ENCODE measurements around the gene ATP2A3.

The ATP2A3 gene

GRCh38 chr17:3962217-3962964 is 1.8 kb downstream of the ATP2A3 start:
- H3K27me3 ChIP-seq (ENCODE audit: control insufficient read depth, insufficient read depth, low read length, poor library complexity, severe bottlenecking), result peaks cover 51% of the 10 kb centered on the region
- no peak overlapping the region for H3K27ac ChIP-seq (ENCODE audit: insufficient read depth, low read depth, low read length, poor library complexity, severe bottlenecking)
- no peak overlapping the region for H3K4me3 ChIP-seq (ENCODE audit: insufficient read depth, low read depth, low read length)
- no peaks in the 10 kb centered on the region for H3K36me3 ChIP-seq (ENCODE audit: control insufficient read depth, insufficient read depth, low read length)
- 87 to 89% methylated on average over 11 of the region's 11 CpGs for WGBS, 2 experiments
- peaks cover 11% of the 10 kb centered on the region for H3K4me1 ChIP-seq (ENCODE audit: control insufficient read depth, insufficient read depth, low read length)
- H3K9me3 ChIP-seq (ENCODE audit: control insufficient read depth, low read length), result no peaks in the 10 kb centered on the region

DNA sequence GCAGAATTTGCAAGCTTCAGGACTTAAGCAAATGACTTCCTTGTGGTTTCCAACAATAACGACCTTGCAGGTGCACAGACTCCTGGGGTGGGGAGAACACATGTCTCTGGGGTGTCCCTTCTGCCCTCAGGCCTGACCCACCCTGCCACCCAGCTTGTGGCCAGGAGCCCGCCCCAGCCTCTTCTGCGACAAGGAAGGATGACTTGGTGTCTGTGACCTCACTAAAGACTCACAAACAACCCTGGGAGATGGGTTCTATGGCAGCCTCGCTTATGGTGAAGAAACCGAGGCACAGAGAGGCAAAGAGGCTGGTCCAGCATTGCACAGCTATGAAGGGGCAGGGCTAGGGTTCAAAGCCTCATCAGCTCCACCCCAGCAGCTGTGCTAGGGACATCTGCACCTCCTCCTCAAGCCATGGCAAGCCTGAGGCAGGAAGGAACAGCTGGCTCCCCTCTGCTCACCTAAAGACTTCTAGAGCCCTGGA is 2.6 kb downstream of the ATP2A3 start:
- H3K9me3 ChIP-seq (ENCODE audit: control insufficient read depth, low read length), result no peaks in the 10 kb centered on the region
- WGBS, 2 experiments, result 76 to 79% methylated on average over 5 of the region's 5 CpGs
- no peak overlapping the region for H3K27ac ChIP-seq (ENCODE audit: insufficient read depth, low read depth, low read length, poor library complexity, severe bottlenecking)
- peaks cover 16% of the 10 kb centered on the region for H3K4me1 ChIP-seq (ENCODE audit: control insufficient read depth, insufficient read depth, low read length)
- H3K27me3 ChIP-seq (ENCODE audit: control insufficient read depth, insufficient read depth, low read length, poor library complexity, severe bottlenecking), result peaks cover 51% of the 10 kb centered on the region
- H3K36me3 ChIP-seq (ENCODE audit: control insufficient read depth, insufficient read depth, low read length), result no peaks in the 10 kb centered on the region
- no peak overlapping the region for H3K4me3 ChIP-seq (ENCODE audit: insufficient read depth, low read depth, low read length)

DNA sequence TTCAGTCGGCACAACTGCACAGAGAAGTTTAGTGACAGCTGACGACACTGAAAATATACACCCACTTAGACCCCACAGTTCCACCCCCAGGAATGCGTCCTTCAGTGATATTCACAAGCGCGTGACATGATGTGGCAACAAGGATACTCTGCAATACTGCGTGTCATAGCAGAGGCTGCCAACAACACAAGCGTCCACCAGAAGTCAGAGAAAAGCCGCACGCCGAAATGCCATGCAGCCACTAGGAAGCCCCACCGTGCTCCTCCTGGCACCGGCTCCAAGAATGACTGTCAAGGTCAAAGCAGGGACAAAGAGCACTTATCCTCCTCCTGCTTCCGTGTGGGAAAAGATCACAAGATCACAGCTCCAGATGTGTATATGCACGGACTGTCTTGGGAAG is 3.5 kb downstream of the ATP2A3 start:
- Histone ChIP-seq H3K27me3 (ENCODE audit: control insufficient read depth, insufficient read depth, low read length, poor library complexity, severe bottlenecking) (peaks cover 51% of the 10 kb centered on the region), H3K27ac (ENCODE audit: insufficient read depth, low read depth, low read length, poor library complexity, severe bottlenecking) (no peak overlapping the region), H3K9me3 (ENCODE audit: control insufficient read depth, low read length) (no peaks in the 10 kb centered on the region), H3K36me3 (ENCODE audit: control insufficient read depth, insufficient read depth, low read length) (no peaks in the 10 kb centered on the region), H3K4me3 (ENCODE audit: insufficient read depth, low read depth, low read length) (no peak overlapping the region), H3K4me1 (ENCODE audit: control insufficient read depth, insufficient read depth, low read length) (peaks cover 22% of the 10 kb centered on the region)
- WGBS, 2 experiments, result 88 to 89% methylated on average over 14 of the region's 14 CpGs

DNA sequence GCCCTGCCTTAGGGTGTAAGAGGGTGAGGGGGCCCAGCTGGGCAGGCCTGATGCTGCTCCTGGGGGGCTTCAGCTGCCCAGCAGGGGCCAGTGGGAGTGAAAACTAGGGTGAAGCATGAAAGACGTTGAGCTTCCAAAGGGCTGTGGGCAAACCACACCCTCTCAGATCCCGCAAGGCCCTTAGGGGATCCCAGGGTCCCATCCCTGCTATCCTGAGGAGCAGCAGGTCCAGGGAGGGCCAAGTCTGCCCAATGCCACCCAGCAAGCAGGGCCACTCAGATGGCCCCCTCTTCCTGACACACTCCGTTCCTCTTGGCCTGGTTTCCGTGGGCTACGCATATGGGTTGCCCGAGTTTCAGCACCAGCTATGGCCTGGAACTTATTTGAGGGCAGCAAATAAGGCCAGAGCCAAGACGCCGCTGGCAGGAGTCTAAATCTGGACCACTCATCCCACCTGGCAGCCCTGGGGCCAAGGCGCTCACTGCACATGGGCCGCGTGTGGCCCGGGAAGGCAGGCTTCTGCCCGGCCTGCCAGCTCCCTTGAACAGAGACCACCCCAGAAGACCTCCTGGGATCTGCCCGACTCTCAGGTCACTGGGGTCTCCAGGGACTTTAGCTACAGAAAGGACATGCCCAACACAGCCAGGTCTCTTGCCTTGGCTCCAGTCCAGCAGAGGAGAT is 4.2 kb downstream of the ATP2A3 start:
- Histone ChIP-seq H3K27me3 (ENCODE audit: control insufficient read depth, insufficient read depth, low read length, poor library complexity, severe bottlenecking) (peaks cover 45% of the 10 kb centered on the region), H3K9me3 (ENCODE audit: control insufficient read depth, low read length) (no peaks in the 10 kb centered on the region), H3K4me1 (ENCODE audit: control insufficient read depth, insufficient read depth, low read length) (peaks cover 16% of the 10 kb centered on the region), H3K36me3 (ENCODE audit: control insufficient read depth, insufficient read depth, low read length) (no peaks in the 10 kb centered on the region), H3K4me3 (ENCODE audit: insufficient read depth, low read depth, low read length) (no peak overlapping the region), H3K27ac (ENCODE audit: insufficient read depth, low read depth, low read length, poor library complexity, severe bottlenecking) (no peak overlapping the region)
- 93% methylated on average over 14 of the region's 14 CpGs for WGBS, 2 experiments

GRCh38 chr17:3959295-3959899 is 4.8 kb downstream of the ATP2A3 start:
- 81 to 85% methylated on average over 15 of the region's 15 CpGs for WGBS, 2 experiments
- peaks cover 14% of the 10 kb centered on the region for H3K4me1 ChIP-seq (ENCODE audit: control insufficient read depth, insufficient read depth, low read length)
- no peaks in the 10 kb centered on the region for H3K36me3 ChIP-seq (ENCODE audit: control insufficient read depth, insufficient read depth, low read length)
- peaks cover 39% of the 10 kb centered on the region for H3K27me3 ChIP-seq (ENCODE audit: control insufficient read depth, insufficient read depth, low read length, poor library complexity, severe bottlenecking)
- no peaks in the 10 kb centered on the region for H3K9me3 ChIP-seq (ENCODE audit: control insufficient read depth, low read length)
- no peak overlapping the region for H3K4me3 ChIP-seq (ENCODE audit: insufficient read depth, low read depth, low read length)
- H3K27ac ChIP-seq (ENCODE audit: insufficient read depth, low read depth, low read length, poor library complexity, severe bottlenecking), result no peak overlapping the region

GRCh38 chr17:3957735-3958599 is 6.3 kb downstream of the ATP2A3 start:
- Histone ChIP-seq H3K9me3 (ENCODE audit: control insufficient read depth, low read length) (no peaks in the 10 kb centered on the region), H3K4me3 (ENCODE audit: insufficient read depth, low read depth, low read length) (no peak overlapping the region), H3K27me3 (ENCODE audit: control insufficient read depth, insufficient read depth, low read length, poor library complexity, severe bottlenecking) (peaks cover 24% of the 10 kb centered on the region), H3K36me3 (ENCODE audit: control insufficient read depth, insufficient read depth, low read length) (no peaks in the 10 kb centered on the region), H3K4me1 (ENCODE audit: control insufficient read depth, insufficient read depth, low read length) (peaks cover 11% of the 10 kb centered on the region), H3K27ac (ENCODE audit: insufficient read depth, low read depth, low read length, poor library complexity, severe bottlenecking) (no peak overlapping the region)
- WGBS, 2 experiments, result 93 to 94% methylated on average over 18 of the region's 18 CpGs

- Histone ChIP-seq H3K4me3 (ENCODE audit: insufficient read depth, low read depth, low read length) (no peak overlapping the region), H3K27me3 (ENCODE audit: control insufficient read depth, insufficient read depth, low read length, poor library complexity, severe bottlenecking) (peaks cover 15% of the 10 kb centered on the region), H3K36me3 (ENCODE audit: control insufficient read depth, insufficient read depth, low read length) (no peaks in the 10 kb centered on the region), H3K27ac (ENCODE audit: insufficient read depth, low read depth, low read length, poor library complexity, severe bottlenecking) (no peak overlapping the region), H3K9me3 (ENCODE audit: control insufficient read depth, low read length) (no peaks in the 10 kb centered on the region), H3K4me1 (ENCODE audit: control insufficient read depth, insufficient read depth, low read length) (peaks cover 11% of the 10 kb centered on the region)
- WGBS, 2 experiments, result 76 to 78% methylated on average over 12 of the region's 12 CpGs
These were observed 7.3 kb downstream of the ATP2A3 start for GRCh38 chr17:3956983-3957382.

- Histone ChIP-seq H3K36me3 (ENCODE audit: control insufficient read depth, insufficient read depth, low read length) (no peaks in the 10 kb centered on the region), H3K27me3 (ENCODE audit: control insufficient read depth, insufficient read depth, low read length, poor library complexity, severe bottlenecking) (peaks cover 9% of the 10 kb centered on the region), H3K4me3 (ENCODE audit: insufficient read depth, low read depth, low read length) (no peak overlapping the region), H3K9me3 (ENCODE audit: control insufficient read depth, low read length) (no peaks in the 10 kb centered on the region), H3K4me1 (ENCODE audit: control insufficient read depth, insufficient read depth, low read length) (peaks cover 11% of the 10 kb centered on the region), H3K27ac (ENCODE audit: insufficient read depth, low read depth, low read length, poor library complexity, severe bottlenecking) (no peak overlapping the region)
- 34 to 37% methylated on average over 15 of the region's 15 CpGs for WGBS, 2 experiments
These were observed 7.8 kb downstream of the ATP2A3 start for GRCh38 chr17:3956327-3956957.

DNA sequence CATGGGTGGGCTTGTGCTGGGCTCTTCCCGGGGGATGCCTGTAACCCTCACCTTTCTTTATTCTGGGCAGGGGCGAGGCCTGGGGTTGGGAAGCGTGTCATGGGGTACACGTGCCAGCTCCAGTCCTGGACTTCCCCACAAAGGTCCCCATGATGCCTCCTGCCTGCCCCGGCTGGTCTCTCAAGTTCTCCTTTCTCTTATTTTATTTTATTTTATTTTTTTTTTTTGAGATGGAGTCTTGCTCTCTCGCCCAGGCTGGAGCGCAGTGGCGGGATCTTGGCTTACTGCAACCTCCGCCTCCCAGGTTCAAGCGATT is 8.6 kb downstream of the ATP2A3 start:
- Histone ChIP-seq H3K36me3 (ENCODE audit: control insufficient read depth, insufficient read depth, low read length) (no peaks in the 10 kb centered on the region), H3K4me3 (ENCODE audit: insufficient read depth, low read depth, low read length) (no peak overlapping the region), H3K9me3 (ENCODE audit: control insufficient read depth, low read length) (no peaks in the 10 kb centered on the region), H3K27ac (ENCODE audit: insufficient read depth, low read depth, low read length, poor library complexity, severe bottlenecking) (no peak overlapping the region), H3K4me1 (ENCODE audit: control insufficient read depth, insufficient read depth, low read length) (peaks cover 11% of the 10 kb centered on the region), H3K27me3 (ENCODE audit: control insufficient read depth, insufficient read depth, low read length, poor library complexity, severe bottlenecking) (peaks cover 1% of the 10 kb centered on the region)
- WGBS, 2 experiments, result 92 to 93% methylated on average over 10 of the region's 10 CpGs

Data from ectodermal cell (in vitro differentiated cells).